GM19099 (cell line): ENCODE results near the gene CADPS.

Source experiments
- POLR2A ChIP-seq: IDR thresholded peaks from 3 replicates; pipeline ENCODE4 v1.6.1; 2011; ENCODE audit warnings: low read depth; ENCODE audit not compliant: insufficient read length; ENCODE audit errors: extremely low read depth

CADPS gene

GRCh38 chr3:62546266-62546665, 328.9 kb downstream of the CADPS start:
- TF ChIP-seq POLR2A, result no peak

- no peak for TF ChIP-seq POLR2A
These were observed 333.0 kb downstream of the CADPS start for GRCh38 chr3:62542185-62542584.

- TF ChIP-seq POLR2A, result no peak
These were observed 335.5 kb downstream of the CADPS start for GRCh38 chr3:62539762-62540161.

- no peak for TF ChIP-seq POLR2A
These were observed 336.4 kb downstream of the CADPS start for GRCh38 chr3:62538691-62539356.

GRCh38 chr3:62534326-62534725, 340.9 kb downstream of the CADPS start:
- no peak for TF ChIP-seq POLR2A

- no peak for TF ChIP-seq POLR2A
These were observed 342.4 kb downstream of the CADPS start for GRCh38 chr3:62532796-62533195.

DNA sequence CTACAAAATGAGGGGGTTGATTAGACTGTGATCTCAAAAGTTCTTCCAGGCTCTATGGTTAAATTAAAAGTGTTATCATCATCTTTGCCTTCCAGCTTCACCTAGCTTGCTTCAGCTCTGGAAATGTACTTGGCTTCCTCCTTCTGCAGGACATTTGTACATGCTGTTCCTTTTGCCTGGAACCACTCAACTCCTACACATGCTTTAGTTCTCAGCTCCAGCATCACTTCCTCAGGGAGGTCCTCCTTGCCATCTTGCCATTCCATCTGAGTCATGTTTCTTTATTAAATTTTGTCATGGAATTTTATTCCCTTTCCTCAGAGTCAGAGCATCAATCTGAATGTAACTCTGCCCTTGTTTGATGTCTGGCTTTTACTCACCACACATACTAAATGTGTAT, 343.2 kb downstream of the CADPS start:
- TF ChIP-seq POLR2A, result no peak

GRCh38 chr3:62531493-62531892, 343.7 kb downstream of the CADPS start:
- no peak for TF ChIP-seq POLR2A

GRCh38 chr3:62529230-62529629, 346.0 kb downstream of the CADPS start:
- TF ChIP-seq POLR2A, result no peak

- no peak for TF ChIP-seq POLR2A
These were observed 347.7 kb downstream of the CADPS start for GRCh38 chr3:62527474-62527873.

- no peak for TF ChIP-seq POLR2A
These were observed 349.9 kb downstream of the CADPS start for GRCh38 chr3:62525281-62525680.

DNA sequence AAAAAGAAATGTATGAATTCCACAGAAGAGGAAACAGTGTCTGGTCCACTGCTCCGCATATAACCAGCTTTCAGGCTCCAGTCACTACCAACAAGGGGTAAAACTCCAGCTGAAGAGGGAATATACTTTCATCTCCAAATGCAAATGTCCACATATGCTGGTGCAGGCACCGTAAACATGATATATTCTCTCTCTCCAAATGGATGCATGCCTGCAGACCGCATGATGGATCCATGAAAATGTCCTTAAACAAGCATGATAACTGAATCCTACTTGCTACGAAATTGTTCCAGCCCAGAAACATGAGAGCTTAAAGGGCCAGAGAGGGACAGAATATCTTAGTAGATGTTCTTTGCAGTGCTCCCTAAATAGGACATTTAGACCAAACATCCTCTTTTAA, 351.5 kb downstream of the CADPS start:
- no peak for TF ChIP-seq POLR2A

DNA sequence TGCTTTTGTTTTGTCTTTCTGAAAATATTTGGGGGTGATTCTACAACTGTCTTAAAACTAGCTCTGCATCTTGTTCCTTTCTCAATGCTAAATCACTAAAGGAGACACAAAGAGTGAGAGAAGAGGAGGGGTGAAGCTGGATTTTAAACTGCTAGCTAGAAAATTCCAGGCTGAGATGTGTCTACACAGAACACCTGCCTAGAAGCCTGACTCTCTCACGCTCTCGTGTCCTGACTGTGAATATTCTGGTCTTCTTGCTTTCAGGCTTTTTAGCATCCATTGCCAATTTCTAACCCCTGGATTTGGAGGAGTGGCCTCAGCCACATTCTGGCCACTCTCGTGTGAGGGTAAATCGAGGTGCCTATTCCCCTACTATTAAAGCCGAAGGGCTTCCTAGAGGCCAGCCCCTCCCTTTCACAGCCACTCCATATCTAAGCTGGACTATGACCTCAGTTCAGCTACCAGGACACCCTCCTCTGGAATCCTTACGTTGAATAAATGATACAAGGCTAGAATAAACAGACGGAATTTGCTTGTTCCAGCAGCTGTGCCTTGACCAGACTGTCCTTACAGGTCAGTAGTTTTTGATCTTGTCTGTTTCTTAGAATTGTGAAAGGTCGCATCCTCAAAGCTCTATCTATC, 353.6 kb downstream of the CADPS start:
- no peak for TF ChIP-seq POLR2A

- no peak for TF ChIP-seq POLR2A
These were observed 371.7 kb downstream of the CADPS start for GRCh38 chr3:62503516-62503915.

DNA sequence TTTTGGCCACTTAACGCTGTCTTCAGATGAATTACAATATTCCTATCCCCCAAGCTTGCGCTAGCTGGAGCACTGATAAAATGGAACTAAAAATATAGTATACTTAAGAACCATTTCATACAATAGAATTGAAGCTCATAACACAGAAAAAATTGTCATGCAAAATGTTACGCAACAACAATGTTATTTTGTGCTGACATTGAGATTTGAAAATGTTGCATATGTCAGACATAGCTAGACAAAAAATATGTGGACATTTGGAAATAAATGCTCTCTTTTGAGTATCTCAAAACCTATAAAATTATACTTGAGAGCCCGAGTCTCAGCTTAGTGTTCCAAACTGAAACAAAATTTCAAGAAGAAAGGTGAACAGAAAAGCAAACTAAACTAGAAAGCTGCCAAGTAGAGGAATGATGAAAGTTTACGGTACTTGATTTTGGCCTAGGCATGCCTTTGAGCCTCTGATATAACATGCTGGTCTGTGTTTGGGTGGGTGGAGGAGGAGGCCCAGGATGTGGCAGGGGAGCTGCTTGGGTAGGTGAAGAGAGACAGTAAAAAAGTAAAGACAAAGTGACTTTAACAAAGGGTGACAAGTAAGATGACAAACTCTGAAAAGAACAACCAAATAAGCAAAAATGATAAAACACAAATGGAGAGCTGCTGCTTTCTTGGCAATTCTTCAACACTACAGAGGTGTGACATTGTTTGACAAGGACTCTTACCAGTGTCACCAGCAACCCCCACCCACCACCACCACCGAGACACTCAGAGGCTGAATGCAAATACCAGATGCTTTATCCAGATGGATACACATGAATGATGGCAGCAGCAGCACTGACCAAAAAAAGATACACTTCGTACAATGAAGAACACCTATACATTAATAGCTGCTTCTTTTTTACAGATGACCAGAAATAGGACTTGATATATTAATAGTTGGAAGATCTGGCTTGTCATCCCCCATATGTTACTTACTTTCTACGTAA, 372.6 kb downstream of the CADPS start:
- no peak for TF ChIP-seq POLR2A

GRCh38 chr3:62501289-62501668, 373.9 kb downstream of the CADPS start:
- no peak for TF ChIP-seq POLR2A

GRCh38 chr3:62500556-62501288, 374.5 kb downstream of the CADPS start:
- TF ChIP-seq POLR2A, result no peak
